Activated naive CD8-positive, alpha-beta T cell treated with anti-CD3 and anti-CD28 coated beads, Interleukin-2, amount 10 ng/mL, durations not matched to agents 7 days and 5 days (primary cell): Measurements from ENCODE around the gene PPP2R2C. TPM values are rescaled to one million over a fixed set of nuclear protein-coding genes. Genes with fewer than 3 reads are reported as not detected.

Source experiments
- ATAC-seq: fragments of 150-1000 bp; cut with Tn5 transposase; one replicate; pipeline ENCODE4 v1.10.0; 2021; ENCODE audit warnings: low read depth, moderate library complexity
- POLR2A ChIA-PET: fragments of 350-600 bp; sonication (Branson Sonifier 250); formaldehyde crosslinking; loops from one replicate; lab custom pipeline; 2021; ENCODE audit warnings: antibody characterized with exemption; lab: Charles Lee
- DNase-seq: peaks from one replicate; pipeline ENCODE4 v3.0.0; 2021
- H3K27ac Mint-ChIP-seq: one replicate; pipeline ENCODE4 v1.8.0; 2022; ENCODE audit warnings: mild to moderate bottlenecking, mixed read lengths
- H3K27me3 Mint-ChIP-seq: one replicate; pipeline ENCODE4 v1.8.0; 2022; ENCODE audit warnings: mild to moderate bottlenecking, moderate library complexity, mixed read lengths
- H3K36me3 Mint-ChIP-seq: one replicate; pipeline ENCODE4 v1.8.0; 2021; ENCODE audit warnings: mild to moderate bottlenecking, mixed read lengths
- H3K4me1 Mint-ChIP-seq: one replicate; pipeline ENCODE4 v1.8.0; 2021; ENCODE audit warnings: mixed read lengths
- H3K4me3 Mint-ChIP-seq: one replicate; pipeline ENCODE4 v1.8.0; 2022; ENCODE audit warnings: mild to moderate bottlenecking, moderate library complexity, mixed read lengths
- H3K9me3 Mint-ChIP-seq: one replicate; pipeline ENCODE4 v1.8.0; 2021; ENCODE audit warnings: mixed read lengths
- total RNA-seq, 2 experiments: library from RNA; stranded (reverse); gene quantifications; one replicate each; pipeline ENCODE4 v1.2.3, GENCODE V29; 2021

The PPP2R2C gene
- total RNA-seq, 2 experiments from 2014 or later = not detected

DNA sequence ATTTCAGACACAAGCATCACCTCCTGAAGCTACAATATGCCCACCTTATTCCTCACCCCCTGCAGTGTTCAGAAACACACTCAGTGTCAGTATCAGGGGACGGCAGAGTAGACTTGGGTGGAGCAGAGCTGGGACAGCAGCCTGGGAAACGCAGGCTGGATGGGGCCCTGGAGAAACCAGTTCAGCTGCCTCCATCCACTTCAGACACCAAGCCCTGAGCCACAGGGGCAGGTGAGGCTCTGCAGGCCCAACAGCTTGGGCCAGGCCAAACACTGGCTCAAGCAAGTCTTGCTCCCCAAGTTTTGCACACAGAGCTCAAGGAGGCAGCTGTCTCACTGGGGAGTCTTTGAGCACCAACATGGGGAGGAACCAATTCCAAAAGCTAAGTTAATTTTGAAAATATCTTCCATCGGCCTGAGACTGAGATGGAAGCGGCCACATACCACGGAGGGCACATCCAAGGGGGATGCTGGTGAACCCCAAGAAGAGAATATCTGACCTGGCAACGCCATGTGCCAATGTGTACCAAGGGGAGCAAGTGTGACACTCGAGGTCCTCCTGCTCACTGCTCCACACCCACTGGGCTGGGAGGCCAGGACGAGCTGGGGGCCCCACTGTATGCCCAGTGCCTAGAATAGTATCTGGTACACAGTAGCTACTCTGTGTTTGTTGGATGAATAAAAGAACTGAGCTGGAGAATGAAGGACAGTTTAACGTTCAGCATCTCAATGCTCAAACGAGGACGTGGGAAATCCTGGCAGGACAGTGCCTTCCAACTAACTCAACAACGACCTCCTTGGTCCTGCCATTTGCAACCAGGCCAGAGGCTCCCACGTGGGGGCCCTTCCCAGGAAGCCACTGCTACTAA lies 45.6 kb downstream of the PPP2R2C start:
- Mint-ChIP-seq H3K4me1 (peaks cover 4% of the 10 kb centered on the region), H3K27ac (no peak overlapping the region), H3K9me3 (no peaks in the 10 kb centered on the region), H3K27me3 (peaks cover 3% of the 10 kb centered on the region), H3K36me3 (no peaks in the 10 kb centered on the region), H3K4me3 (no peak overlapping the region)
- POLR2A ChIA-PET = no interaction called here
- ATAC-seq (no peak), DNase-seq (no peak)

GRCh38 chr4:6425911-6426310 lies 46.5 kb downstream of the PPP2R2C start:
- ATAC-seq (no peak), DNase-seq (no peak)
- Mint-ChIP-seq H3K4me3 (no peak overlapping the region), H3K36me3 (no peaks in the 10 kb centered on the region), H3K9me3 (no peaks in the 10 kb centered on the region), H3K27me3 (peaks cover 3% of the 10 kb centered on the region), H3K27ac (no peak overlapping the region), H3K4me1 (peaks cover 4% of the 10 kb centered on the region)
- POLR2A ChIA-PET = no interaction called here

- H3K27me3 Mint-ChIP-seq = peaks cover 3% of the 10 kb centered on the region
- H3K9me3 Mint-ChIP-seq = no peaks in the 10 kb centered on the region
- no peak overlapping the region for H3K27ac Mint-ChIP-seq
- POLR2A ChIA-PET = no interaction called here
- no peaks in the 10 kb centered on the region for H3K36me3 Mint-ChIP-seq
- H3K4me1 Mint-ChIP-seq = peaks cover 4% of the 10 kb centered on the region
- no peak overlapping the region for H3K4me3 Mint-ChIP-seq
- DNase-seq = no peak
- ATAC-seq = peak; percentile 36
Measured at GRCh38 chr4:6425336-6425735, 47.1 kb downstream of the PPP2R2C start.

- DNase-seq (no peak), ATAC-seq (no peak)
- Mint-ChIP-seq H3K36me3 (no peaks in the 10 kb centered on the region), H3K27me3 (peaks cover 3% of the 10 kb centered on the region), H3K27ac (no peak overlapping the region), H3K9me3 (no peaks in the 10 kb centered on the region), H3K4me3 (no peak overlapping the region), H3K4me1 (peaks cover 4% of the 10 kb centered on the region)
- POLR2A ChIA-PET = no interaction called here
Measured at GRCh38 chr4:6424425-6424824, 48.0 kb downstream of the PPP2R2C start.

DNA sequence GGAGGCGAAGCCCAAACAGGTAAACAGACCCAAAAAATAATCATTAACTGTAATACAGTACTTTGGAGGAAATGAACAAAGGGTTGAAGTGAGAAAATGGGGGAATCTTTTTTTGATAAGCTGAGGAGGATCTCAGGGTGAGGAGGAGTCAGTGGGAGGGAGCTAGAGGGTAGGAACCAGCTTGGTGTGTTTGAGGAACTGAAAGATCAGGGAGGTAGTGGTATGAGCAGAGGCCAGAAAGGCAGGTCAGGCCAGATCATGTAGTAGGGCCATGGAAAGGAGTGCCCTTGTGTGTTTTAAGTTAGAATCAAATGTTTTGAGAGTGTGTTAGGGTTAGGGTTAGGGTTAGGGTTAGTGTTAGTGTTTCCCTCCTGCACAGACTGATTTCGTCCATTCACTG lies 48.8 kb downstream of the PPP2R2C start:
- DNase-seq (no peak), ATAC-seq (no peak)
- H3K4me1 Mint-ChIP-seq = peaks cover 4% of the 10 kb centered on the region
- no peaks in the 10 kb centered on the region for H3K36me3 Mint-ChIP-seq
- H3K27ac Mint-ChIP-seq = no peak overlapping the region
- H3K9me3 Mint-ChIP-seq = no peaks in the 10 kb centered on the region
- no peak overlapping the region for H3K4me3 Mint-ChIP-seq
- peaks cover 3% of the 10 kb centered on the region for H3K27me3 Mint-ChIP-seq
- POLR2A ChIA-PET = no interaction called here

GRCh38 chr4:6422866-6423265 lies 49.5 kb downstream of the PPP2R2C start:
- Mint-ChIP-seq H3K9me3 (no peaks in the 10 kb centered on the region), H3K36me3 (no peaks in the 10 kb centered on the region), H3K27ac (no peak overlapping the region), H3K4me3 (no peak overlapping the region), H3K4me1 (peaks cover 4% of the 10 kb centered on the region), H3K27me3 (peaks cover 3% of the 10 kb centered on the region)
- DNase-seq (peak; percentile 6), ATAC-seq (no peak)
- POLR2A ChIA-PET = no interaction called here

- POLR2A ChIA-PET = no interaction called here
- peak; percentile 1 for DNase-seq
- no peaks in the 10 kb centered on the region for H3K9me3 Mint-ChIP-seq
- no peaks in the 10 kb centered on the region for H3K36me3 Mint-ChIP-seq
- no peak for ATAC-seq
- peaks cover 3% of the 10 kb centered on the region for H3K27me3 Mint-ChIP-seq
- H3K4me1 Mint-ChIP-seq = peaks cover 4% of the 10 kb centered on the region
- H3K4me3 Mint-ChIP-seq = no peak overlapping the region
- no peak overlapping the region for H3K27ac Mint-ChIP-seq
Measured at GRCh38 chr4:6422105-6422504, 50.3 kb downstream of the PPP2R2C start.

DNA sequence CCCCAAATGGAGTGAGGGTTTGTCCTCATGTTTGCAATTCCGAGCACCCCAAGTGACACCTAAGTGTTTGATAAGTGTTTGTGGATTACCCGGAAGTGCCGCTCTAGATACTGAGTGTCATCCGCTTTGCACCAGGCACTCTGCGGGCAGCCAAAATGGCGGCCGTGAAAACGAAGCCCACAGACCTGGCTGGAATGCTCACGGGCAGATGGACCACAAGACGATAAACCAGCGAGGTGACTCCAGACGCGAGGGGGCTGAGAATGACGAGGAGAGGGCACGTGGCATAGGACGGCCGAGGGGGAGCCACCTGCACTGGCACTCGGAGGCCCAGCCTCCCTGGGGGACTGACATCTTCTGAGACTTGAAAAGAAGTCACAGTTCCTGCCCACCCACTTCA lies 51.0 kb downstream of the PPP2R2C start:
- peaks cover 4% of the 10 kb centered on the region for H3K4me1 Mint-ChIP-seq
- H3K27me3 Mint-ChIP-seq = peaks cover 3% of the 10 kb centered on the region
- H3K4me3 Mint-ChIP-seq = no peak overlapping the region
- H3K27ac Mint-ChIP-seq = no peak overlapping the region
- no peak for ATAC-seq
- POLR2A ChIA-PET = no interaction called here
- no peaks in the 10 kb centered on the region for H3K9me3 Mint-ChIP-seq
- DNase-seq = peak; percentile 10
- no peaks in the 10 kb centered on the region for H3K36me3 Mint-ChIP-seq

GRCh38 chr4:6420972-6421371 lies 51.4 kb downstream of the PPP2R2C start:
- Mint-ChIP-seq H3K4me3 (no peak overlapping the region), H3K4me1 (peaks cover 4% of the 10 kb centered on the region), H3K27me3 (peaks cover 3% of the 10 kb centered on the region), H3K9me3 (no peaks in the 10 kb centered on the region), H3K36me3 (no peaks in the 10 kb centered on the region), H3K27ac (no peak overlapping the region)
- ATAC-seq = no peak
- DNase-seq = peak; percentile 9
- POLR2A ChIA-PET = no interaction called here

DNA sequence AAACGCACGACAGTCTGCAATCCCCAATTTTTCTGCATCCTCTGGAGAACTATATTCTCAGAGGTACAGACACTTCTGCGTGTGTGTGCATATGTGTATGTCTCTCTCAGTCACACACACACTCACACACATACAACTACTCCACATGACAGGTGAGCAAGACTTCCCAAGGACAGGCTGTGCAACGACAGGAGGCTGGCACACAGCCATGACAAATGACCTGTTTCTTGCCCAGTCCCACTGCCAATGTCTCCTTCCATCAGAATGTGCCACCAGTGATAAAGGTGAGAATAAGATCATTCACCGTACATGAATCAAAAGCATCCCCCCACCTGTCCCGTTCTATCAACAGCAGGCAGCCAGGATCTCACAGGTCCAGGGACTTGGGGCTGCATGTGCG lies 52.4 kb downstream of the PPP2R2C start:
- H3K27ac Mint-ChIP-seq = no peak overlapping the region
- POLR2A ChIA-PET = no interaction called here
- no peaks in the 10 kb centered on the region for H3K4me1 Mint-ChIP-seq
- no peaks in the 10 kb centered on the region for H3K36me3 Mint-ChIP-seq
- H3K4me3 Mint-ChIP-seq = no peak overlapping the region
- no peak for ATAC-seq
- peaks cover 3% of the 10 kb centered on the region for H3K27me3 Mint-ChIP-seq
- DNase-seq = no peak
- H3K9me3 Mint-ChIP-seq = no peaks in the 10 kb centered on the region

DNA sequence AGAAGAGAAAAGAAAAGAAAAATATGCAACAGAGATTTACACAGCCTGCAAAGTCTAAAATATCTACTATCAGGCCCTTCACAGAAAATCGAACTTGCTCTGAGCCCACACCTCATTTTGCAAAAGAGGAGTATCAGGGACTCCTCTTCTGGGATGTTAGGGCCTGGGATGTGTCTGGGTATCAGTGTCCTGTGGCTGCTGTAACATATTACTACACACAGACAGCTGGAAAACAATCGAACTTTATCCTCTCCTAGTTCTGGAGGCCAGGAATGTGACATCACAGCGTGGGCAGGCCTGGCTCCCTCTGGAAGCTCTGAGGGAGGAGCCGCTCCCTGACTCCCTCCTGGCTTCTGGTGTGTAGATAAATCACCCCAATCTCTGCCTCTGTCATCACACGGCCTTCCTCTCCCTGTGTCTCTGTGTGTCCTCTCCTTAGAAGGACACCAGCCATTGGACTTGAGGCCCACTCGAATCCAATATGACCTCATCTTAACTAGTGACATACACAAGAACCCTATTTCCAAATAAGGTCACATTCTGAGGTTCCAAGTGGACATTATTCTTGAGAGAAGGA lies 52.9 kb downstream of the PPP2R2C start:
- no peak overlapping the region for H3K4me3 Mint-ChIP-seq
- peak; percentile 1 for DNase-seq
- no peaks in the 10 kb centered on the region for H3K9me3 Mint-ChIP-seq
- ATAC-seq = no peak
- no peaks in the 10 kb centered on the region for H3K4me1 Mint-ChIP-seq
- POLR2A ChIA-PET = no interaction called here
- H3K36me3 Mint-ChIP-seq = no peaks in the 10 kb centered on the region
- H3K27ac Mint-ChIP-seq = no peak overlapping the region
- H3K27me3 Mint-ChIP-seq = peaks cover 3% of the 10 kb centered on the region

DNA sequence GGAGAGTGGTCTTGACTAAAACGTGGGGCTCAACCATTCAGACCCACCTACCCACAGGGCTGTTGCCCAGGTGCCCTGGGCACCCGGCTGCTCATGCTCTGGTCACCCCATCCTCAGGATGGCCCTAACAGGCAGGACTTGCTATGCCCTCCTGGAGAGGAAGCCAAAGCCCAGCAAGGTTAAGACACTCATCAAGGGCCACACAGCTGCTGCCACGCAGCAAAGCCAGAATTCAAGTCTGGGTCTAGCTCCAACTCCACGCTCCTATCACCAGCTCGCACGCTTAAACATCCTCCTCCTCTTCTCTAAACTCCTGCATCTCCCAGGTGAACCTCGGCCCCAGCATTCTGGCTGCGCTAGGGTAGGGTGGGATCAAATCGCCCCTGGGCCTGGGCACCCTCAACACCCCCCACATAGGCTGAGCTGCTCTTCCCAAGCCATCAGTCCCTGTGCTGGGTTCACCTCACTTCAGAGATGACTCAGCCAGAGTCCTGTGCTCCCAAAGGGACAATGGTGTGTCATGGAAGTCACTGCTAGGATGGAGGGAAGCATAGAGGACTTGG lies 54.1 kb downstream of the PPP2R2C start:
- H3K4me3 Mint-ChIP-seq = no peak overlapping the region
- no peaks in the 10 kb centered on the region for H3K36me3 Mint-ChIP-seq
- POLR2A ChIA-PET = no interaction called here
- DNase-seq = peak; percentile 13
- H3K27ac Mint-ChIP-seq = no peak overlapping the region
- no peak for ATAC-seq
- no peaks in the 10 kb centered on the region for H3K9me3 Mint-ChIP-seq
- no peaks in the 10 kb centered on the region for H3K27me3 Mint-ChIP-seq
- no peaks in the 10 kb centered on the region for H3K4me1 Mint-ChIP-seq

- H3K9me3 Mint-ChIP-seq = peaks cover 2% of the 10 kb centered on the region
- no peak for ATAC-seq
- H3K4me3 Mint-ChIP-seq = no peak overlapping the region
- H3K36me3 Mint-ChIP-seq = no peaks in the 10 kb centered on the region
- DNase-seq = peak; percentile 15
- no peaks in the 10 kb centered on the region for H3K27me3 Mint-ChIP-seq
- no peaks in the 10 kb centered on the region for H3K4me1 Mint-ChIP-seq
- POLR2A ChIA-PET = no interaction called here
- H3K27ac Mint-ChIP-seq = no peak overlapping the region
Measured at GRCh38 chr4:6417516-6418050, 54.8 kb downstream of the PPP2R2C start.
